ENCODE results near the gene MAS1. TPM values are rescaled to one million over a fixed set of nuclear protein-coding genes. Genes with fewer than 3 reads are reported as not detected.

The MAS1 gene
- total and polyA plus RNA-seq, 2 donors (not counting 3 experiments of a cell fraction or from before 2014, with no cell fraction given): not detected

GRCh38 chr6:159939591-159940016 lies 48.8 kb downstream of the MAS1 start:
- no peak overlapping the region for H3K4me3 ChIP-seq (replicated peaks in 1 of 3; ENCODE audit: insufficient read depth in 1 of 3, low read depth in 1 of 3, low read length in 3 of 3)
- no peaks in the 10 kb centered on the region for H3K79me2 ChIP-seq (ENCODE audit: control insufficient read depth, insufficient read depth, low read length)
- no peak overlapping the region for H3K4me2 ChIP-seq (ENCODE audit: insufficient read depth, low read length)
- intact Hi-C loops (cut with micrococcal nuclease): no loop called here
- ChIA-PET POLR2A (no interaction called here), CTCF (interaction anchor here (1.1 to 1.4 kb wide), 2 partner anchors 11 to 76 kb away, joined by 3 to 4 read pairs; no protein-coding TSS in a partner anchor)
- BruUV-seq (replicated peaks): no TSS peak
- no peaks in the 10 kb centered on the region for H3K9me1 ChIP-seq (replicated peaks; ENCODE audit: control insufficient read depth, extremely low read depth, insufficient read depth, low read length)
- H2AFZ ChIP-seq (ENCODE audit: low read depth, low read length): no peak overlapping the region
- FAIRE-seq (no peak), DNase-seq (ENCODE audit: low read depth, low spot score) (no peak)
- H3K27me3 ChIP-seq (ENCODE audit: control insufficient read depth in 2 of 2, insufficient read depth in 2 of 2, low read length in 2 of 2): no peaks in the 10 kb centered on the region
- H3K9me3 ChIP-seq (replicated peaks; ENCODE audit: control insufficient read depth, insufficient read depth, low read length): no peaks in the 10 kb centered on the region
- TF ChIP-seq GATA2 (IDR thresholded peaks at IDR 0.05; ENCODE audit: insufficient read depth, insufficient read length, low read depth, low read length) (no peak), CTCF (IDR thresholded peaks at IDR 0.05; ENCODE audit: extremely low read depth in 1 of 2, insufficient read depth in 1 of 2, low read depth in 1 of 2, low read length in 2 of 2) (no peak), POLR2A (IDR thresholded peaks at IDR 0.05; ENCODE audit: low read depth, low read length) (no peak), MYC (IDR thresholded peaks at IDR 0.05; ENCODE audit: low read depth, low read length) (no peak), JUN (IDR thresholded peaks at IDR 0.05; ENCODE audit: borderline replicate concordance, insufficient read depth, insufficient read length, low read depth) (no peak), POLR2AphosphoS5 (IDR thresholded peaks at IDR 0.05; ENCODE audit: insufficient read depth, low read depth, low read length) (no peak), EZH2 (IDR thresholded peaks at IDR 0.05; ENCODE audit: borderline replicate concordance, low read depth, low read length, severe bottlenecking) (no peak), MAX (IDR thresholded peaks at IDR 0.05; ENCODE audit: insufficient read depth, insufficient read length) (no peak), FOS (IDR thresholded peaks at IDR 0.05; ENCODE audit: borderline replicate concordance, insufficient read depth, low read length) (no peak)
- no peaks in the 10 kb centered on the region for H4K20me1 ChIP-seq (replicated peaks; ENCODE audit: control insufficient read depth, extremely low read depth, insufficient read depth, low read length)
- dilution Hi-C loops (cut with MboI; ENCODE audit: extremely low pct_ligation_motif_present, low sequenced_read_pairs): no loop called here
- H3K9ac ChIP-seq (replicated peaks; ENCODE audit: extremely low read depth, insufficient read depth, low read length): no peak overlapping the region
- H3K36me3 ChIP-seq (ENCODE audit: control insufficient read depth in 2 of 2, extremely low read depth in 1 of 2, insufficient read depth in 2 of 2, low read length in 2 of 2): no peaks in the 10 kb centered on the region
- no peak overlapping the region for H3K27ac ChIP-seq (ENCODE audit: insufficient read depth, low read depth, low read length)
- no peaks in the 10 kb centered on the region for H3K4me1 ChIP-seq (ENCODE audit: control insufficient read depth, extremely low read depth, insufficient read depth, low read length)

Other genes starting within 250 kb of the MAS1 start
- 58.9 and 62.7 TPM in 2 replicates for gene SOD2, start 197.7 kb upstream of the MAS1 start, total RNA-seq
- gene SOD2, start 197.7 kb upstream of the MAS1 start, polyA plus RNA-seq: 27.7 and 31.6 TPM in 2 replicates
- gene WTAP, start 163.5 kb upstream of the MAS1 start, total RNA-seq: 75.6 and 81.6 TPM in 2 replicates
- gene WTAP, start 163.5 kb upstream of the MAS1 start, polyA plus RNA-seq: 16.5 and 21.7 TPM in 2 replicates
- gene ACAT2, start 128.9 kb upstream of the MAS1 start, total RNA-seq: 114 and 131 TPM in 2 replicates
- 32.3 and 44.6 TPM in 2 replicates for gene ACAT2, start 128.9 kb upstream of the MAS1 start, polyA plus RNA-seq
- gene TCP1, start 101.4 kb upstream of the MAS1 start, total RNA-seq: 288 and 302 TPM in 2 replicates
- gene TCP1, start 101.4 kb upstream of the MAS1 start, polyA plus RNA-seq: 112 and 168 TPM in 2 replicates
- 70.7 and 70.8 TPM in 2 replicates for gene MRPL18, start 100.5 kb upstream of the MAS1 start, total RNA-seq
- gene MRPL18, start 100.5 kb upstream of the MAS1 start, polyA plus RNA-seq: 40.5 and 55.4 TPM in 2 replicates
- not detected in 2 replicates for gene PNLDC1, start 90.7 kb upstream of the MAS1 start, total RNA-seq
- gene PNLDC1, start 90.7 kb upstream of the MAS1 start, polyA plus RNA-seq: not detected in 2 replicates
- gene IGF2R, start 78.1 kb downstream of the MAS1 start, total RNA-seq: 59.7 and 60.2 TPM in 2 replicates
- gene IGF2R, start 78.1 kb downstream of the MAS1 start, polyA plus RNA-seq: 11.3 and 16.3 TPM in 2 replicates
- not detected in 2 replicates for gene SLC22A1, start 230.8 kb downstream of the MAS1 start, total RNA-seq
- gene SLC22A1, start 230.8 kb downstream of the MAS1 start, polyA plus RNA-seq: 0.04 TPM in 1 of 2 replicates, not detected in the other